ENCODE data around the gene PEAK3. TPM values are rescaled to one million over a fixed set of nuclear protein-coding genes. Genes with fewer than 3 reads are reported as not detected.

The PEAK3 gene
- total and polyA plus RNA-seq, 2 donors (not counting 1 experiment from before 2014, with no cell fraction given), result not detected

- H2AFZ ChIP-seq (ENCODE audit: low read length), result no peak overlapping the region
- peaks cover 3% of the 10 kb centered on the region for H3K36me3 ChIP-seq (ENCODE audit: control insufficient read depth, insufficient read depth, low read length)
- H3K4me1 ChIP-seq (ENCODE audit: control insufficient read depth, extremely low read depth, insufficient read depth, low read length), result no peaks in the 10 kb centered on the region
- DNase-seq (ENCODE audit: low read depth in 2 of 2), result no peak
- no peaks in the 10 kb centered on the region for H3K27me3 ChIP-seq (ENCODE audit: control insufficient read depth, insufficient read depth, low read length)
- no peak overlapping the region for H3K27ac ChIP-seq (ENCODE audit: insufficient read depth, low read length)
- no peak overlapping the region for H3K4me2 ChIP-seq (ENCODE audit: extremely low read depth, insufficient read depth, low read length)
- H3K79me2 ChIP-seq (ENCODE audit: control insufficient read depth, insufficient read depth, low read length), result no peaks in the 10 kb centered on the region
- H3K9ac ChIP-seq (ENCODE audit: insufficient read depth, low read length), result no peak overlapping the region
- H3K4me3 ChIP-seq (replicated peaks in 1 of 4; ENCODE audit: control extremely low read depth in 1 of 4, insufficient read depth in 1 of 4, low read depth in 3 of 4, low read length in 4 of 4), result no peak overlapping the region
- H4K20me1 ChIP-seq (ENCODE audit: control insufficient read depth, extremely low read depth, insufficient read depth, low read length), result no peaks in the 10 kb centered on the region
- TF ChIP-seq EZH2 (IDR thresholded peaks at IDR 0.05; ENCODE audit: low read length, missing control alignments), result no peak
- TF ChIP-seq, protein P1, sequence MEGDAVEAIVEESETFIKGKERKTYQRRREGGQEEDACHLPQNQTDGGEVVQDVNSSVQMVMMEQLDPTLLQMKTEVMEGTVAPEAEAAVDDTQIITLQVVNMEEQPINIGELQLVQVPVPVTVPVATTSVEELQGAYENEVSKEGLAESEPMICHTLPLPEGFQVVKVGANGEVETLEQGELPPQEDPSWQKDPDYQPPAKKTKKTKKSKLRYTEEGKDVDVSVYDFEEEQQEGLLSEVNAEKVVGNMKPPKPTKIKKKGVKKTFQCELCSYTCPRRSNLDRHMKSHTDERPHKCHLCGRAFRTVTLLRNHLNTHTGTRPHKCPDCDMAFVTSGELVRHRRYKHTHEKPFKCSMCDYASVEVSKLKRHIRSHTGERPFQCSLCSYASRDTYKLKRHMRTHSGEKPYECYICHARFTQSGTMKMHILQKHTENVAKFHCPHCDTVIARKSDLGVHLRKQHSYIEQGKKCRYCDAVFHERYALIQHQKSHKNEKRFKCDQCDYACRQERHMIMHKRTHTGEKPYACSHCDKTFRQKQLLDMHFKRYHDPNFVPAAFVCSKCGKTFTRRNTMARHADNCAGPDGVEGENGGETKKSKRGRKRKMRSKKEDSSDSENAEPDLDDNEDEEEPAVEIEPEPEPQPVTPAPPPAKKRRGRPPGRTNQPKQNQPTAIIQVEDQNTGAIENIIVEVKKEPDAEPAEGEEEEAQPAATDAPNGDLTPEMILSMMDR (conservative IDR thresholded peaks at IDR 0.05 in 1 of 2, IDR thresholded peaks at IDR 0.05 in 1 of 2; ENCODE audit: low read depth in 1 of 2, low read length in 2 of 2), result no peak
- no peaks in the 10 kb centered on the region for H3K9me3 ChIP-seq (ENCODE audit: control insufficient read depth, insufficient read depth, low read depth, low read length)
Measured at GRCh38 chr19:2318923-2319322, 36.9 kb upstream of the PEAK3 start.

DNA sequence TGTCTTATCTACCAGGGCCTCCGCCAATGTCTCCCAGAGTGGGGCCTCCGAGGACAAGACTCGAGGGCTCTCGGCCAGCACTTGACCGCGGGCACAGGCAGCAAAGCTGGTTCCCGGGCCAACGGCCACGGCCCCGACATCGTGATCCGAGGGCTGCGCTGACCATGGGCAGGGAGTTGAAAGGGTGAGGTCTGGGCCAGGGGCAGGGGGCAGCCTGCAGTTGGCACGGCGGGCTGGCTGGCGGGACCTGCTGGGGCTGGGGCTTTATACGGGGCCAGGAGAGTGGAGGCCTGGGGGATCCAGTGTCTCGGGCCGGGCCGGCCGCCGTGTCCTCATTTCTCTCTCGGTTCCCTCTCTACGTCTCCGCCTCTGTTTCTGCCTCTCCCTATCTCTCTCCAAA is 35.8 kb upstream of the PEAK3 start:
- Histone ChIP-seq H3K9ac (ENCODE audit: insufficient read depth, low read length) (no peak overlapping the region), H3K9me3 (ENCODE audit: control insufficient read depth, insufficient read depth, low read depth, low read length) (no peaks in the 10 kb centered on the region), H3K4me3 (replicated peaks in 1 of 4; ENCODE audit: control extremely low read depth in 1 of 4, insufficient read depth in 1 of 4, low read depth in 3 of 4, low read length in 4 of 4) (no peak overlapping the region), H3K4me1 (ENCODE audit: control insufficient read depth, extremely low read depth, insufficient read depth, low read length) (no peaks in the 10 kb centered on the region), H3K27me3 (ENCODE audit: control insufficient read depth, insufficient read depth, low read length) (peaks cover 3% of the 10 kb centered on the region), H3K36me3 (ENCODE audit: control insufficient read depth, insufficient read depth, low read length) (peaks cover 3% of the 10 kb centered on the region), H4K20me1 (ENCODE audit: control insufficient read depth, extremely low read depth, insufficient read depth, low read length) (no peaks in the 10 kb centered on the region), H2AFZ (ENCODE audit: low read length) (no peak overlapping the region), H3K79me2 (ENCODE audit: control insufficient read depth, insufficient read depth, low read length) (no peaks in the 10 kb centered on the region), H3K4me2 (ENCODE audit: extremely low read depth, insufficient read depth, low read length) (no peak overlapping the region), H3K27ac (ENCODE audit: insufficient read depth, low read length) (no peak overlapping the region)
- no peak for TF ChIP-seq EZH2 (IDR thresholded peaks at IDR 0.05; ENCODE audit: low read length, missing control alignments)
- TF ChIP-seq, protein P1 (conservative IDR thresholded peaks at IDR 0.05 in 1 of 2, IDR thresholded peaks at IDR 0.05 in 1 of 2; ENCODE audit: low read depth in 1 of 2, low read length in 2 of 2), result no peak
- no peak for DNase-seq (ENCODE audit: low read depth in 2 of 2)

DNA sequence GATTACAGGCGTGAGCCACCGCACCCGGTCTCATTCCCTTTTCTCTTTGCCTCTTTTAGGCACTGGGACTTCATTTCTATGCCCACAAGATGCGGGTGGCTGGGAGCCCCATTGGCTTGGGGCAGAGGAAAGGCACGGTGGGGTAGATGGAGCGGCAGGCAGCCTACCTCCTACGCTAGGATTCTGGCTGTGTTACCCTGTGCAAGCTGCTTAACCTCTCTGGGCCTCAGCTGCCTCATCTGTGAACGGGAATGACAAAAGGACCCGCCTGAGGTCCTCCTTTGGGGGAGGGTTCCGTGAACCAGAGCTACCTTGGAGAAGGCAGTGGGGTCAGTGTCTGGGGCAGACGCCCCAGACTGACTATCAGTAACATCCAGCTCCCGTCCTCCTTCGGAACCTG is 35.3 kb upstream of the PEAK3 start:
- Histone ChIP-seq H3K4me1 (ENCODE audit: control insufficient read depth, extremely low read depth, insufficient read depth, low read length) (no peaks in the 10 kb centered on the region), H3K27me3 (ENCODE audit: control insufficient read depth, insufficient read depth, low read length) (peaks cover 3% of the 10 kb centered on the region), H3K4me3 (replicated peaks in 1 of 4; ENCODE audit: control extremely low read depth in 1 of 4, insufficient read depth in 1 of 4, low read depth in 3 of 4, low read length in 4 of 4) (no peak overlapping the region), H4K20me1 (ENCODE audit: control insufficient read depth, extremely low read depth, insufficient read depth, low read length) (no peaks in the 10 kb centered on the region), H3K9ac (ENCODE audit: insufficient read depth, low read length) (no peak overlapping the region), H3K36me3 (ENCODE audit: control insufficient read depth, insufficient read depth, low read length) (peaks cover 3% of the 10 kb centered on the region), H3K9me3 (ENCODE audit: control insufficient read depth, insufficient read depth, low read depth, low read length) (no peaks in the 10 kb centered on the region), H3K79me2 (ENCODE audit: control insufficient read depth, insufficient read depth, low read length) (no peaks in the 10 kb centered on the region), H2AFZ (ENCODE audit: low read length) (no peak overlapping the region), H3K4me2 (ENCODE audit: extremely low read depth, insufficient read depth, low read length) (no peak overlapping the region), H3K27ac (ENCODE audit: insufficient read depth, low read length) (no peak overlapping the region)
- no peak for DNase-seq (ENCODE audit: low read depth in 2 of 2)
- TF ChIP-seq, protein P1 (conservative IDR thresholded peaks at IDR 0.05 in 1 of 2, IDR thresholded peaks at IDR 0.05 in 1 of 2; ENCODE audit: low read depth in 1 of 2, low read length in 2 of 2), result no peak
- no peak for TF ChIP-seq EZH2 (IDR thresholded peaks at IDR 0.05; ENCODE audit: low read length, missing control alignments)
